Stimulated activated CD8-positive, alpha-beta memory T cell treated with anti-CD3 and anti-CD28 coated beads, Interleukin-12 subunit alpha, Interleukin-12 subunit beta, amount 100 ng/mL, for 4 hours (primary cell): ENCODE results near the gene PACS2.

ENCODE experiments used
- DNase-seq: peaks from one replicate; pipeline ENCODE4 v3.0.0-alpha.2; 2020; ENCODE audit warnings: low read depth

PACS2 gene

DNA sequence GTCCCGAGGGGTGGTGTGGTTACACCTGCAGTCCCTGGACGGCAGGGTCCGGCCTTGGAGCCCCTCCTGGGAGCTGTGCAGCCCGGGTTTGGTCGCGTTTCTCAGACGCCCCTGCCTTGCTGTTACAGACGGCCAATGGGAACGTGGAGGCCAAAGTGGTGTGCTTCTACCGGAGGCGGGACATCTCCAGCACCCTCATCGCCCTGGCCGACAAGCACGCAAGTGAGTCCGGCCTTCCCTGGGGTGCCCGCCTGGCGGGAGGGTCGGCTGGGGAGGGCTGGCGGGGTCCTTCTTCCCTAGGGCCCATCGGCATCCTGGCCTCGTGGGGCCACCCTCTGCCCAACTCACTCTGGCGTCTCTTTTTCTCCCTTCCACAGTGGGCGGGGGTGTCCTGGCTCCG, 130.7 kb downstream of the PACS2 start:
- DNase-seq, result no peak

DNA sequence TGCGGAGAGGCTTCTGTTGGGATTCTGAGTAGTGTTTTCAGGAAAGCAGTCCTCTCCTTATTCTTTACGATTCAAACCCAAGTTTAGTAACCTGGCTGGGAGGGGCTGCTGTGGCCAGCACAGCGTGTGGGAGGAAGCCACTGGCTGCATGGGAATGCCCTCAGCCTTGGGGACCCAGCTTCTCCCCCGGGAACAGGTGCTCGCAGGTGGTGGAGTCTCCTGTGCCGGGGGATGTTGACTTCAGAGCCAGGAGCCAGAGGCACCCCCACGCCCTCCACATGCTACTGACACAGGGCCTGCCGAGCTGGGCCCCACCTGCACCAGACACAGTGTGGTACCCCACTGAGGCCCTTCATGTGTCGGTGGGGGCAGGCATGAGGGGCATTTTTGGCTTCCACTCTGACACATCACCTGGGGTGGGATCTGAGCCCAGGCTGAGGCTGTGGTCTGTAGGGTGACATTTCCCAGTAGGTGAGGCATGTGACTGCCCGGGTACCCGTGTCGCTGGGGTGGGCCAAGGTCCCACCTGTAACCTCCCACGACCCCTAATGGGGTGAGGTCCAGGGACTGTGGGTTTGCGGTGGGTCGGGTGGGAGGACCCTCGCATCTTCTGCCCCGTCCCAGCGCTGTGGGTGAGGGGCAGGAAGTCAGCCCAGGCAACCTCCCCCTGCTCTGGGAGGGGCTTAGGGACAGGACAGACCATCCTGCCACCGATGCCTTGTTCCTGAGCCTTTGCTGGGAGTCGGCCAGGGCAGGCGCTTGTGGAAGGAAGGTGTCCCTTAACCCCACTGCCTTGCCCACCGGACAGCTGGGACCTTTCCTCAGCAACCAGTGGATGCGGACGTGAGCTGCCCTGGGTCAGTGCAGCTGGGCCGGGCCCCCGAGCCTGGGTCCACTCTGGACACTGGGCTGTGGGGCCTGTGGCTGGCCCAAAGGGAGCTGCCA, 131.6 kb downstream of the PACS2 start:
- no peak for DNase-seq

DNA sequence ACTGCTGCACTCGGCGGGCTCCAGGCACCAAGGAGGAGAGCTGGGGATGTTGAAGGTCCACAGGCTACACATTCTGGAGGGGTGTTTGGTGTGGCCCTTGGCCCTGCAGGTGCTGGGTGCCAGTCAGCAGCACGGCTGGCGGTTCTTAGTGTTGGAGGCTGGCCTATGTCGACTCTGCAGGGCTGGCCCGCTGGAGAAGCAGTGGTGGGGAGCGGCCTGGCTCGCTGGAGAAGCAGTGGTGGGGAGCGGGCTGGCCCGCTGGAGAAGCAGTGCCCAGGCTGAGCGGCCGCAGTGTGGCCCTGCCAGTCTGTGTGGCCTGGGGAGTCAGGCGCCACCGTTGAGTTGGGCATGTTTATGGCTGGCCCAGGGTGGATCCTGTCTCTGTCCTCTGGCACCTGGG, 132.4 kb downstream of the PACS2 start:
- no peak for DNase-seq
